ENCODE measurements around the gene PSG7. TPM values are rescaled to one million over a fixed set of nuclear protein-coding genes. Genes with fewer than 3 reads are reported as not detected.
"Not testable (repeated sequence)": the region's sequence is repeated elsewhere in the genome, so short reads cannot be mapped to it uniquely, and the experiment has no call there.

The PSG7 gene
- total and polyA plus RNA-seq, 2 donors, result not detected

- DNase-seq (ENCODE audit: extremely low spot score); H3K36me3 ChIP-seq (ENCODE audit: insufficient read depth); H3K4me3 ChIP-seq (ENCODE audit: low read depth, low read length); H3K4me1 ChIP-seq (ENCODE audit: insufficient read depth); H3K27ac ChIP-seq (ENCODE audit: low read depth): not testable (repeated sequence)
- WGBS, result 83% methylated on average over 1 of the region's 1 CpG
Observed at GRCh38 chr19:42899110-42899509, 37.9 kb downstream of the PSG7 start.

GRCh38 chr19:42898656-42899055 is 38.4 kb downstream of the PSG7 start:
- not testable (repeated sequence) for H3K36me3 ChIP-seq (ENCODE audit: insufficient read depth)
- 75% methylated on average over 1 of the region's 1 CpG for WGBS

GRCh38 chr19:42897729-42898128 is 39.3 kb downstream of the PSG7 start:
- H3K36me3 ChIP-seq (ENCODE audit: insufficient read depth); H3K4me1 ChIP-seq (ENCODE audit: insufficient read depth); H3K4me3 ChIP-seq (ENCODE audit: low read depth, low read length); H3K27ac ChIP-seq (ENCODE audit: low read depth); DNase-seq (ENCODE audit: extremely low spot score): not testable (repeated sequence)
- WGBS, result 24% methylated on average over 1 of the region's 1 CpG

More at GRCh38 chr19:42898656-42899055, 38.4 kb downstream of the PSG7 start:
- H3K27ac ChIP-seq (ENCODE audit: low read depth); H3K4me3 ChIP-seq (ENCODE audit: low read depth, low read length); H3K4me1 ChIP-seq (ENCODE audit: insufficient read depth); DNase-seq (ENCODE audit: extremely low spot score): not testable (repeated sequence)

- H3K27ac ChIP-seq (ENCODE audit: low read depth); DNase-seq (ENCODE audit: extremely low spot score); H3K36me3 ChIP-seq (ENCODE audit: insufficient read depth); H3K4me1 ChIP-seq (ENCODE audit: insufficient read depth); H3K4me3 ChIP-seq (ENCODE audit: low read depth, low read length): not testable (repeated sequence)
- 84% methylated on average over 7 of the region's 7 CpGs for WGBS
Observed at GRCh38 chr19:42890446-42890845, 46.6 kb downstream of the PSG7 start.

GRCh38 chr19:42887876-42888445 is 49.0 kb downstream of the PSG7 start:
- not testable (repeated sequence) for H3K27ac ChIP-seq (ENCODE audit: low read depth); H3K4me3 ChIP-seq (ENCODE audit: low read depth, low read length); H3K4me1 ChIP-seq (ENCODE audit: insufficient read depth); DNase-seq (ENCODE audit: extremely low spot score); H3K36me3 ChIP-seq (ENCODE audit: insufficient read depth)

- H3K36me3 ChIP-seq (ENCODE audit: insufficient read depth); H3K27ac ChIP-seq (ENCODE audit: low read depth); H3K4me3 ChIP-seq (ENCODE audit: low read depth, low read length); DNase-seq (ENCODE audit: extremely low spot score); H3K4me1 ChIP-seq (ENCODE audit: insufficient read depth): not testable (repeated sequence)
- WGBS, result 79% methylated on average over 2 of the region's 2 CpGs
Observed at GRCh38 chr19:42882730-42883129, 54.3 kb downstream of the PSG7 start.

GRCh38 chr19:42882010-42882409 is 55.0 kb downstream of the PSG7 start:
- not testable (repeated sequence) for H3K4me3 ChIP-seq (ENCODE audit: low read depth, low read length); H3K36me3 ChIP-seq (ENCODE audit: insufficient read depth); H3K4me1 ChIP-seq (ENCODE audit: insufficient read depth); H3K27ac ChIP-seq (ENCODE audit: low read depth); DNase-seq (ENCODE audit: extremely low spot score)
- WGBS, result 44% methylated on average over 5 of the region's 5 CpGs

GRCh38 chr19:42881279-42881678 is 55.7 kb downstream of the PSG7 start:
- DNase-seq (ENCODE audit: extremely low spot score); H3K27ac ChIP-seq (ENCODE audit: low read depth); H3K4me1 ChIP-seq (ENCODE audit: insufficient read depth); H3K4me3 ChIP-seq (ENCODE audit: low read depth, low read length); H3K36me3 ChIP-seq (ENCODE audit: insufficient read depth): not testable (repeated sequence)
- 55% methylated on average over 8 of the region's 8 CpGs for WGBS

- not testable (repeated sequence) for H3K4me3 ChIP-seq (ENCODE audit: low read depth, low read length); H3K27ac ChIP-seq (ENCODE audit: low read depth); H3K4me1 ChIP-seq (ENCODE audit: insufficient read depth); DNase-seq (ENCODE audit: extremely low spot score); H3K36me3 ChIP-seq (ENCODE audit: insufficient read depth)
- WGBS, result 80% methylated on average over 9 of the region's 9 CpGs
Observed at GRCh38 chr19:42880621-42881020, 56.4 kb downstream of the PSG7 start.

GRCh38 chr19:42879613-42880012 is 57.4 kb downstream of the PSG7 start, which contains the start of gene PSG1:
TSS of gene PSG1 (minus strand) at chr19:42879713. CDS start at chr19:42879581, 132 bp downstream.
- H3K36me3 ChIP-seq (ENCODE audit: insufficient read depth), result no peaks in the 10 kb centered on the region
- WGBS, result 46% methylated on average over 2 of the region's 2 CpGs
- no peak within 1 kb of the TSS for H3K4me3 ChIP-seq (ENCODE audit: low read depth, low read length)
- H3K4me1 ChIP-seq (ENCODE audit: insufficient read depth), result no peaks in the 10 kb centered on the region
- no peak within 1 kb of the TSS for H3K27ac ChIP-seq (ENCODE audit: low read depth)
- DNase-seq (ENCODE audit: extremely low spot score), result no peak

- not testable (repeated sequence) for H3K4me1 ChIP-seq (ENCODE audit: insufficient read depth); H3K36me3 ChIP-seq (ENCODE audit: insufficient read depth); H3K27ac ChIP-seq (ENCODE audit: low read depth); H3K4me3 ChIP-seq (ENCODE audit: low read depth, low read length); DNase-seq (ENCODE audit: extremely low spot score)
Observed at GRCh38 chr19:42876596-42876995, 60.4 kb downstream of the PSG7 start.

- DNase-seq (ENCODE audit: extremely low spot score); H3K4me3 ChIP-seq (ENCODE audit: low read depth, low read length); H3K36me3 ChIP-seq (ENCODE audit: insufficient read depth); H3K4me1 ChIP-seq (ENCODE audit: insufficient read depth); H3K27ac ChIP-seq (ENCODE audit: low read depth): not testable (repeated sequence)
- 35% methylated on average over 1 of the region's 1 CpG for WGBS
Observed at GRCh38 chr19:42875881-42876280, 61.1 kb downstream of the PSG7 start.

- not testable (repeated sequence) for H3K27ac ChIP-seq (ENCODE audit: low read depth); H3K4me3 ChIP-seq (ENCODE audit: low read depth, low read length); H3K36me3 ChIP-seq (ENCODE audit: insufficient read depth); DNase-seq (ENCODE audit: extremely low spot score); H3K4me1 ChIP-seq (ENCODE audit: insufficient read depth)
- 66% methylated on average over 4 of the region's 4 CpGs for WGBS
Observed at GRCh38 chr19:42874901-42875813, 61.9 kb downstream of the PSG7 start.

GRCh38 chr19:42874136-42874535 is 62.9 kb downstream of the PSG7 start:
- WGBS, result 76% methylated on average over 3 of the region's 3 CpGs
- H3K4me3 ChIP-seq (ENCODE audit: low read depth, low read length); H3K4me1 ChIP-seq (ENCODE audit: insufficient read depth); H3K36me3 ChIP-seq (ENCODE audit: insufficient read depth); H3K27ac ChIP-seq (ENCODE audit: low read depth); DNase-seq (ENCODE audit: extremely low spot score): not testable (repeated sequence)
